ENCODE data around the gene NUP188. TPM values are rescaled to one million over a fixed set of nuclear protein-coding genes. Genes with fewer than 3 reads are reported as not detected.

The NUP188 gene
- total RNA-seq, 1 experiment from 2014 or later, result 80.9 TPM

GRCh38 chr9:129009584-129010141 lies 62.2 kb downstream of the NUP188 start:
- Histone ChIP-seq H3K27me3 (replicated peaks; ENCODE audit: control insufficient read depth, insufficient read depth, low read length) (no peaks in the 10 kb centered on the region), H3K9me3 (no peaks in the 10 kb centered on the region), H3K4me1 (no peaks in the 10 kb centered on the region), H3K4me3 (ENCODE audit: low read depth, low read length) (no peak overlapping the region), H3K36me3 (ENCODE audit: control insufficient read depth, insufficient read depth, low read length) (peaks cover 5% of the 10 kb centered on the region)
- intact Hi-C loops (cut with micrococcal nuclease; ENCODE audit: unreplicated experiment), result no loop called here
- BruUV-seq (replicated peaks), result no TSS peak
- DNase-seq, result no peak
- Mint-ChIP-seq H3K27ac (ENCODE audit: unreplicated experiment) (peak overlapping the region; percentile 19), H3K4me1 (ENCODE audit: low read depth, unreplicated experiment) (no peaks in the 10 kb centered on the region), H3K9me3 (ENCODE audit: unreplicated experiment) (no peaks in the 10 kb centered on the region), H3K27me3 (ENCODE audit: insufficient read depth, unreplicated experiment) (no peaks in the 10 kb centered on the region), H3K36me3 (ENCODE audit: insufficient read depth, unreplicated experiment) (peaks cover 60% of the 10 kb centered on the region), H3K4me3 (ENCODE audit: unreplicated experiment) (no peak overlapping the region)
- no peak for TF ChIP-seq CTCF (IDR thresholded peaks at IDR 0.05; ENCODE audit: insufficient read depth in 1 of 2, low read depth in 1 of 2, low read length in 1 of 2, severe bottlenecking in 1 of 2, unreplicated experiment in 1 of 2)
- ChIA-PET CTCF (interaction anchor here (3.1 kb wide), 1 partner anchor 19 kb away, joined by 10 read pairs; the partner anchor contains the start of gene SH3GLB2), POLR2A (no interaction called here)

GRCh38 chr9:129010267-129010975 lies 62.9 kb downstream of the NUP188 start:
- ChIA-PET POLR2A (no interaction called here), CTCF (interaction anchor here (0.5 kb wide), 1 partner anchor 475 kb away, joined by 4 read pairs; no protein-coding TSS in a partner anchor)
- H3K9me3 Mint-ChIP-seq (ENCODE audit: unreplicated experiment), result no peaks in the 10 kb centered on the region
- Histone ChIP-seq H3K36me3 (ENCODE audit: control insufficient read depth, insufficient read depth, low read length) (peaks cover 5% of the 10 kb centered on the region), H3K9me3 (no peaks in the 10 kb centered on the region), H3K4me3 (ENCODE audit: low read depth, low read length) (no peak overlapping the region), H3K4me1 (no peaks in the 10 kb centered on the region), H3K27me3 (replicated peaks; ENCODE audit: control insufficient read depth, insufficient read depth, low read length) (no peaks in the 10 kb centered on the region)
- H3K36me3 Mint-ChIP-seq (ENCODE audit: insufficient read depth, unreplicated experiment), result peaks cover 53% of the 10 kb centered on the region
- DNase-seq, result no peak
- no TSS peak for BruUV-seq (replicated peaks)
- no peak for TF ChIP-seq CTCF (IDR thresholded peaks at IDR 0.05; ENCODE audit: insufficient read depth in 1 of 2, low read depth in 1 of 2, low read length in 1 of 2, severe bottlenecking in 1 of 2, unreplicated experiment in 1 of 2)
- H3K4me1 Mint-ChIP-seq (ENCODE audit: low read depth, unreplicated experiment), result no peaks in the 10 kb centered on the region
- H3K27me3 Mint-ChIP-seq (ENCODE audit: insufficient read depth, unreplicated experiment), result no peaks in the 10 kb centered on the region
- intact Hi-C loops (cut with micrococcal nuclease; ENCODE audit: unreplicated experiment), result no loop called here
- no peak overlapping the region for H3K27ac Mint-ChIP-seq (ENCODE audit: unreplicated experiment)
- H3K4me3 Mint-ChIP-seq (ENCODE audit: unreplicated experiment), result no peak overlapping the region

GRCh38 chr9:129011170-129011569 lies 63.7 kb downstream of the NUP188 start:
- Histone ChIP-seq H3K9me3 (no peaks in the 10 kb centered on the region), H3K27me3 (replicated peaks; ENCODE audit: control insufficient read depth, insufficient read depth, low read length) (no peaks in the 10 kb centered on the region), H3K4me3 (ENCODE audit: low read depth, low read length) (no peak overlapping the region), H3K36me3 (ENCODE audit: control insufficient read depth, insufficient read depth, low read length) (peaks cover 5% of the 10 kb centered on the region), H3K4me1 (no peaks in the 10 kb centered on the region)
- Mint-ChIP-seq H3K27me3 (ENCODE audit: insufficient read depth, unreplicated experiment) (no peaks in the 10 kb centered on the region), H3K4me1 (ENCODE audit: low read depth, unreplicated experiment) (no peaks in the 10 kb centered on the region), H3K4me3 (ENCODE audit: unreplicated experiment) (no peak overlapping the region), H3K9me3 (ENCODE audit: unreplicated experiment) (no peaks in the 10 kb centered on the region), H3K36me3 (ENCODE audit: insufficient read depth, unreplicated experiment) (peaks cover 50% of the 10 kb centered on the region), H3K27ac (ENCODE audit: unreplicated experiment) (peak overlapping the region; percentile 7)
- POLR2A ChIA-PET, result no interaction called here
- BruUV-seq (replicated peaks), result no TSS peak
- CTCF ChIA-PET, result interaction anchor here (0.5 kb wide), 1 partner anchor 475 kb away, joined by 4 read pairs; no protein-coding TSS in a partner anchor
- TF ChIP-seq CTCF (IDR thresholded peaks at IDR 0.05; ENCODE audit: insufficient read depth in 1 of 2, low read depth in 1 of 2, low read length in 1 of 2, severe bottlenecking in 1 of 2, unreplicated experiment in 1 of 2), result no peak
- no peak for DNase-seq
- intact Hi-C loops (cut with micrococcal nuclease; ENCODE audit: unreplicated experiment), result no loop called here
